SK-N-SH treated with all-trans-retinoic acid at 6 μM for 48 hours (cell line): ENCODE results near the gene SMARCC2.
A peak's percentile ranks its signal among the peaks of the same experiment; 100 is the strongest.

Experiments used
- ATAC-seq: fragments of 200-7000 bp; cut with Tn5 transposase; 3 replicates; pipeline ENCODE4 v1.9.1; 2020; ENCODE audit warnings: mild to moderate bottlenecking, moderate library complexity
- ARNTL ChIP-seq: fragments of 450-650 bp; formaldehyde crosslinking; IDR thresholded peaks from 2 replicates; pipeline ENCODE4 v1.5.0; 2020; ENCODE audit warnings: low read depth, mild to moderate bottlenecking, moderate library complexity, borderline replicate concordance
- BACH2 ChIP-seq: fragments of 250-450 bp; sonication (Bioruptor Pico); IDR thresholded peaks from 2 replicates; pipeline ENCODE4 v1.9.0; 2021; ENCODE audit warnings: mild to moderate bottlenecking, borderline replicate concordance
- CSDC2 ChIP-seq: fragments of 250-450 bp; sonication (Bioruptor Pico); IDR thresholded peaks from 2 replicates; pipeline ENCODE4 v1.5.0; 2020; ENCODE audit warnings: mild to moderate bottlenecking, moderate library complexity
- ESRRG ChIP-seq: fragments of 250-450 bp; sonication (Bioruptor Pico); IDR thresholded peaks from 2 replicates; pipeline ENCODE4 v1.6.1; 2021; ENCODE audit warnings: mild to moderate bottlenecking
- GLIS3 ChIP-seq: fragments of 250-450 bp; sonication (Bioruptor Pico); IDR thresholded peaks from 2 replicates; pipeline ENCODE4 v1.5.0; 2020; ENCODE audit warnings: mild to moderate bottlenecking, moderate library complexity
- ISL1 ChIP-seq: fragments of 250-450 bp; sonication (Bioruptor Pico); IDR thresholded peaks from 2 replicates; pipeline ENCODE4 v2.1.2; 2022; ENCODE audit warnings: mild to moderate bottlenecking, moderate library complexity
- OSR1 ChIP-seq: fragments of 250-450 bp; sonication (Bioruptor Pico); IDR thresholded peaks from 2 replicates; pipeline ENCODE4 v1.8.0; 2022; ENCODE audit warnings: moderate library complexity, mild to moderate bottlenecking, inconsistent platforms
- PPARA ChIP-seq: fragments of 250-450 bp; sonication (Bioruptor Pico); IDR thresholded peaks from 2 replicates; pipeline ENCODE4 v1.5.0; 2020; ENCODE audit warnings: mild to moderate bottlenecking, borderline replicate concordance
- SNAI2 ChIP-seq: fragments of 250-450 bp; sonication (Bioruptor Pico); IDR thresholded peaks from 2 replicates; pipeline ENCODE4 v1.5.0; 2020; ENCODE audit warnings: mild to moderate bottlenecking, moderate library complexity
- TCF4 ChIP-seq: fragments of 250-450 bp; sonication (Bioruptor Pico); IDR thresholded peaks from 2 replicates; pipeline ENCODE4 v1.8.0; 2021; ENCODE audit warnings: mild to moderate bottlenecking, moderate library complexity, borderline replicate concordance
- TOX ChIP-seq: fragments of 250-450 bp; sonication (Bioruptor Pico); IDR thresholded peaks from 2 replicates; pipeline ENCODE4 v1.8.0; 2021; ENCODE audit warnings: mild to moderate bottlenecking, moderate library complexity, borderline replicate concordance
- ZC3H10 ChIP-seq: fragments of 250-450 bp; sonication (Bioruptor Pico); IDR thresholded peaks from 2 replicates; pipeline ENCODE4 v1.5.1; 2021; ENCODE audit warnings: mild to moderate bottlenecking, moderate library complexity
- ZFP3 ChIP-seq: fragments of 250-450 bp; sonication (Bioruptor Pico); IDR thresholded peaks from 2 replicates; pipeline ENCODE4 v1.5.0; 2020; ENCODE audit warnings: mild to moderate bottlenecking, moderate library complexity
- ZFP30 ChIP-seq: fragments of 450-650 bp; formaldehyde crosslinking; IDR thresholded peaks from 2 replicates; pipeline ENCODE4 v1.5.0; 2022; ENCODE audit warnings: mild to moderate bottlenecking, moderate library complexity
- ZNF70 ChIP-seq: fragments of 450-650 bp; formaldehyde crosslinking; IDR thresholded peaks from 2 replicates; pipeline ENCODE4 v1.5.0; 2020; ENCODE audit warnings: mild to moderate bottlenecking, moderate library complexity
- ZNF8 ChIP-seq: fragments of 450-650 bp; formaldehyde crosslinking; IDR thresholded peaks from 2 replicates; pipeline ENCODE4 v1.5.0; 2020; ENCODE audit warnings: mild to moderate bottlenecking, moderate library complexity
- TF ChIP-seq, protein P1 (sequence below): fragments of 250-450 bp; sonication (Bioruptor Pico); IDR thresholded peaks from 2 replicates; pipeline ENCODE4 v1.5.1; 2021; ENCODE audit warnings: mild to moderate bottlenecking, moderate library complexity
- TF ChIP-seq, protein P2 (sequence below): fragments of 250-450 bp; sonication (Bioruptor Pico); IDR thresholded peaks from 2 replicates; pipeline ENCODE4 v1.8.0; 2021; ENCODE audit warnings: low read depth, mild to moderate bottlenecking, moderate library complexity, borderline replicate concordance
- TF ChIP-seq, protein P3 (sequence below): fragments of 250-450 bp; sonication (Bioruptor Pico); IDR thresholded peaks from 2 replicates; pipeline ENCODE4 v1.5.1; 2020; ENCODE audit warnings: low read depth, mild to moderate bottlenecking, moderate library complexity
- TF ChIP-seq, protein P4 (sequence below): fragments of 250-450 bp; sonication (Bioruptor Pico); IDR thresholded peaks from 2 replicates; pipeline ENCODE4 v1.5.0; 2020; ENCODE audit warnings: mild to moderate bottlenecking, moderate library complexity

The SMARCC2 gene

DNA sequence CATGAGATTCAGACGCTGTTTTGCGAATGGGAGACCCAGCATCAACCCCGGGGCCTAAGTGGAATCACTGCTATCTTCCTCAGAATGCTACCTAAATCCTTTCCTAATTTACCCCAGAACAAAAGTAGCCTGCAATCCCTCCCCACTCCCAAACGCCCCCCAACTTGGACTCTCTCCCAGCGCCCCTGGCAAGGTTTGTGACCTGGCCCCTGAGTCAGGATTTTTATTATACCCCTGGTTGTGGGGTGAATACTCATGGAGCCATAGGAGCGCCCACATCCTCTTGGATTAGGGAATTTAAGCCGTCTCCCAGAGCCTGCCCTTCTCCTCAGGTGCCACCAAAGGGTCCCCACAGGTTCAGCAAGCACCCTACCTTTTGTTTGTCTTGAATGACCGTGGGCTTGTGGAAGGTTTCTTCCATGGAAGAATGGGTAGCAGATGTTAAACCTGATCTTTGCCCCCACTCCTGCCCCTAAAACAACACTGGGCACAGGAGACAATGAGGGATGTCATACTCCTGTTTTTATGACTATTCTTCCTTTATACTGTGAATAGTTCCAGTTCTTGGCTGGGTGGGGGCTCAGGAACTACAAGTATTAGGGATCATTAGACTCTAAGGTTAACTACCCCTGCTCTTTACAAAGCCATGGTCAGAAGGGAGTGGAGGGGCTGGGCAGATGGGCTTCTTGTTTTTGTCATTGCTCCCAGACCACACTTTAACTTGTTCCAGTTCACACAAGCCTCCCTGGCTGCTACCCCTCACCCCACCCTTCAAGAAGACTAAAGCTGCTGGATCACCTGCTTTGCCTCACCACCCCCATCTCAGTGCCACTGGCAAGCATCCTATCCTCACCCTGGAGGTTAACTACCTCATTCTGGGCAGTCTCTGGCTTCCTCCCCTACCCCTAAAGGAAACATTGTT lies 36.3 kb downstream of the SMARCC2 start:
- TF ChIP-seq CSDC2 (CRISPR knock-in tag) (no peak), ESRRG (CRISPR knock-in tag) (no peak), ZNF70 (CRISPR knock-in tag) (no peak), TCF4 (CRISPR knock-in tag) (no peak), TOX (CRISPR knock-in tag) (no peak), ISL1 (CRISPR knock-in tag) (no peak), PPARA (CRISPR knock-in tag) (no peak), ZFP3 (CRISPR knock-in tag) (no peak), ZFP30 (no peak), ZC3H10 (CRISPR knock-in tag) (no peak)
- TF ChIP-seq, protein P1, sequence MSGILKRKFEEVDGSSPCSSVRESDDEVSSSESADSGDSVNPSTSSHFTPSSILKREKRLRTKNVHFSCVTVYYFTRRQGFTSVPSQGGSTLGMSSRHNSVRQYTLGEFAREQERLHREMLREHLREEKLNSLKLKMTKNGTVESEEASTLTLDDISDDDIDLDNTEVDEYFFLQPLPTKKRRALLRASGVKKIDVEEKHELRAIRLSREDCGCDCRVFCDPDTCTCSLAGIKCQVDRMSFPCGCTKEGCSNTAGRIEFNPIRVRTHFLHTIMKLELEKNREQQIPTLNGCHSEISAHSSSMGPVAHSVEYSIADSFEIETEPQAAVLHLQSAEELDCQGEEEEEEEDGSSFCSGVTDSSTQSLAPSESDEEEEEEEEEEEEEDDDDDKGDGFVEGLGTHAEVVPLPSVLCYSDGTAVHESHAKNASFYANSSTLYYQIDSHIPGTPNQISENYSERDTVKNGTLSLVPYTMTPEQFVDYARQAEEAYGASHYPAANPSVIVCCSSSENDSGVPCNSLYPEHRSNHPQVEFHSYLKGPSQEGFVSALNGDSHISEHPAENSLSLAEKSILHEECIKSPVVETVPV (CRISPR knock-in tag): no peak
- TF ChIP-seq, protein P2, sequence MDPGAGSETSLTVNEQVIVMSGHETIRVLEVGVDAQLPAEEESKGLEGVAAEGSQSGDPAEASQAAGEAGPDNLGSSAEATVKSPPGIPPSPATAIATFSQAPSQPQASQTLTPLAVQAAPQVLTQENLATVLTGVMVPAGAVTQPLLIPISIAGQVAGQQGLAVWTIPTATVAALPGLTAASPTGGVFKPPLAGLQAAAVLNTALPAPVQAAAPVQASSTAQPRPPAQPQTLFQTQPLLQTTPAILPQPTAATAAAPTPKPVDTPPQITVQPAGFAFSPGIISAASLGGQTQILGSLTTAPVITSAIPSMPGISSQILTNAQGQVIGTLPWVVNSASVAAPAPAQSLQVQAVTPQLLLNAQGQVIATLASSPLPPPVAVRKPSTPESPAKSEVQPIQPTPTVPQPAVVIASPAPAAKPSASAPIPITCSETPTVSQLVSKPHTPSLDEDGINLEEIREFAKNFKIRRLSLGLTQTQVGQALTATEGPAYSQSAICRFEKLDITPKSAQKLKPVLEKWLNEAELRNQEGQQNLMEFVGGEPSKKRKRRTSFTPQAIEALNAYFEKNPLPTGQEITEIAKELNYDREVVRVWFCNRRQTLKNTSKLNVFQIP (CRISPR knock-in tag): no peak
- TF ChIP-seq, protein P3, sequence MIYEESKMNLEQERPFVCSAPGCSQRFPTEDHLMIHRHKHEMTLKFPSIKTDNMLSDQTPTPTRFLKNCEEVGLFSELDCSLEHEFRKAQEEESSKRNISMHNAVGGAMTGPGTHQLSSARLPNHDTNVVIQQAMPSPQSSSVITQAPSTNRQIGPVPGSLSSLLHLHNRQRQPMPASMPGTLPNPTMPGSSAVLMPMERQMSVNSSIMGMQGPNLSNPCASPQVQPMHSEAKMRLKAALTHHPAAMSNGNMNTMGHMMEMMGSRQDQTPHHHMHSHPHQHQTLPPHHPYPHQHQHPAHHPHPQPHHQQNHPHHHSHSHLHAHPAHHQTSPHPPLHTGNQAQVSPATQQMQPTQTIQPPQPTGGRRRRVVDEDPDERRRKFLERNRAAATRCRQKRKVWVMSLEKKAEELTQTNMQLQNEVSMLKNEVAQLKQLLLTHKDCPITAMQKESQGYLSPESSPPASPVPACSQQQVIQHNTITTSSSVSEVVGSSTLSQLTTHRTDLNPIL (CRISPR knock-in tag): no peak
- TF ChIP-seq, protein P4, sequence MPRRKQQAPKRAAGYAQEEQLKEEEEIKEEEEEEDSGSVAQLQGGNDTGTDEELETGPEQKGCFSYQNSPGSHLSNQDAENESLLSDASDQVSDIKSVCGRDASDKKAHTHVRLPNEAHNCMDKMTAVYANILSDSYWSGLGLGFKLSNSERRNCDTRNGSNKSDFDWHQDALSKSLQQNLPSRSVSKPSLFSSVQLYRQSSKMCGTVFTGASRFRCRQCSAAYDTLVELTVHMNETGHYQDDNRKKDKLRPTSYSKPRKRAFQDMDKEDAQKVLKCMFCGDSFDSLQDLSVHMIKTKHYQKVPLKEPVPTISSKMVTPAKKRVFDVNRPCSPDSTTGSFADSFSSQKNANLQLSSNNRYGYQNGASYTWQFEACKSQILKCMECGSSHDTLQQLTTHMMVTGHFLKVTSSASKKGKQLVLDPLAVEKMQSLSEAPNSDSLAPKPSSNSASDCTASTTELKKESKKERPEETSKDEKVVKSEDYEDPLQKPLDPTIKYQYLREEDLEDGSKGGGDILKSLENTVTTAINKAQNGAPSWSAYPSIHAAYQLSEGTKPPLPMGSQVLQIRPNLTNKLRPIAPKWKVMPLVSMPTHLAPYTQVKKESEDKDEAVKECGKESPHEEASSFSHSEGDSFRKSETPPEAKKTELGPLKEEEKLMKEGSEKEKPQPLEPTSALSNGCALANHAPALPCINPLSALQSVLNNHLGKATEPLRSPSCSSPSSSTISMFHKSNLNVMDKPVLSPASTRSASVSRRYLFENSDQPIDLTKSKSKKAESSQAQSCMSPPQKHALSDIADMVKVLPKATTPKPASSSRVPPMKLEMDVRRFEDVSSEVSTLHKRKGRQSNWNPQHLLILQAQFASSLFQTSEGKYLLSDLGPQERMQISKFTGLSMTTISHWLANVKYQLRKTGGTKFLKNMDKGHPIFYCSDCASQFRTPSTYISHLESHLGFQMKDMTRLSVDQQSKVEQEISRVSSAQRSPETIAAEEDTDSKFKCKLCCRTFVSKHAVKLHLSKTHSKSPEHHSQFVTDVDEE (CRISPR knock-in tag): no peak
- TF ChIP-seq, all 23 proteins: peak for 0
- peak; percentile 4; the same call in 2 of the 3 replicates for ATAC-seq

DNA sequence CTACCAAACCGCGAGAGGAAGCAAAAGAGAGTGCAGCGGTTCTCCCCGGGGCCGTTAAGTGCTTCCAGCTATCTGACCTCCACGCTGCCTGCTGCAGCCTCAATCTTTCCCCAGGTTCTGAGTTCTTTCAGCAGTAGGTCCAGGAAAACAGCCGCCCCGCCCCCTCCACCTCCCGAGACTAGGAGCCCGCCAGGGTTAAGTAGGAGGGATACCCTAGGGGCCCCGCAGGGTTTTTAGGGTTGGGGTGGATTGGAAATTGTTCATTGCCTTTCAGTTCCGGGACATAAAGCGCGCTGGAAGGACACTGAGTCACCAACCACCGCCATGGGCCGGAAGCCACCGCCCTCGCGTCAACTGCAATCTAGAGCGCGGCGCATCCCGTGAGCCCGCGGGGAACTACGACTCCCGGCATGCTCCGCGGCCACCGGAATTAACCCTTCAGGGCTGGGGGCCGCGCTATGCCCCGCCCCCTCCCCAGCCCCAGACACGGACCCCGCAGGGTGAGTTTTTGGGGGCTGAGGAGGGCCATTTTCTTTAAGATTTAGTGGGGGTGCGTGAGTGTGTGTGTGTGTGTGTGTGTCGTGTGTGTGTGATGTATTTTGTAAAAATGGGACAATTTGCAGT lies 37.0 kb downstream of the SMARCC2 start, which contains the start of gene MYL6B:
Gene MYL6B (plus strand): TSS at position 456 of the 624 bp plus-strand sequence. CDS start 1,332 bp downstream, outside the sequence.
- TF ChIP-seq, protein P1 (CRISPR knock-in tag): no peak
- ATAC-seq: peak; percentile 92

DNA sequence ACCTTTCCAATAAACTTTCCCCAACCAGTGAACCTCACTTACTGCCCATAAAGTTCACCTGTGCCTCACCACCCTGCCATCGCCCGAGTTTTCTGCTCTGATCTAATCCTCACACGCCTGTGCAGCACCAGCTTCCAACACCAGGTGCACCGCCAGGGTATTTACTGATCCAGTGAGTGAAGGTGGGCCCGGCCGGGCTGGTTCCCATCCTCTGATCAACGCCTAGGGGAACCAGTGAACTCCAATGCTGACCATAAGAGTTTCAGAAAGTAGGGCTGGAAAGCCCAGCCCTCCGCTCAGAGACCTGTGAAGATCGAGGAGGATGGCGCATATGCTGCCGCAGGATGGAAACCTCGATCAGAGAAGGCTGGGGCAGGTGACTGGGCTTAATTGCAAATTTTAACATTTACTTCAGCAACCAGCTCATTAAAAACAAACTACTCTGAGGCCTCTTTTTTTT lies 37.6 kb downstream of the SMARCC2 start:
- peak; percentile 73 for ATAC-seq
- TF ChIP-seq CSDC2 (CRISPR knock-in tag) (no peak), SNAI2 (CRISPR knock-in tag) (no peak), ZNF70 (CRISPR knock-in tag) (no peak), ISL1 (CRISPR knock-in tag) (no peak), ZFP3 (CRISPR knock-in tag) (no peak), GLIS3 (CRISPR knock-in tag) (no peak), ZC3H10 (CRISPR knock-in tag) (no peak), ZNF8 (no peak), ZFP30 (no peak), ESRRG (CRISPR knock-in tag) (no peak), TCF4 (CRISPR knock-in tag) (no peak), ARNTL (CRISPR knock-in tag) (no peak), BACH2 (CRISPR knock-in tag) (no peak), PPARA (CRISPR knock-in tag) (no peak), OSR1 (CRISPR knock-in tag) (no peak)
- TF ChIP-seq, protein P3 (CRISPR knock-in tag): no peak
- TF ChIP-seq, protein P2 (CRISPR knock-in tag): no peak
